Lower leg skin (tissue), 4 donors: Measurements from ENCODE around the gene SERPINH1. TPM values are rescaled to one million over a fixed set of nuclear protein-coding genes. Genes with fewer than 3 reads are reported as not detected.

Experiments used
- DNase-seq, 2 donors: peaks; one replicate each; pipeline ENCODE4 v3.0.0-alpha.2; 2019; ENCODE audit warnings: low spot score in 2 of 2
- H3K4me3 ChIP-seq: fragments of 200-600 bp; sonication (generic); 2 replicates; pipeline ENCODE4 v1.5.1; 2017; ENCODE audit warnings: mild to moderate bottlenecking, low read depth; ENCODE audit not compliant: poor library complexity, severe bottlenecking
- POLR2A ChIP-seq, 2 donors: fragments of 450-650 bp; IDR thresholded peaks; one replicate each; pipeline ENCODE4 v1.6.1; 2016 to 2017; ENCODE audit warnings: antibody characterized with exemption in 2 of 2, mild to moderate bottlenecking in 1 of 2, moderate library complexity in 1 of 2
- WGBS, 2 donors: methylation state at CpG; one replicate each; pipeline ENCODE4 v1.1.5; 2018; 5-methylcytosine and 5-hydroxymethylcytosine counted together
- intact Hi-C: fragments of 100-400 bp; cut with DNase I; formaldehyde crosslinking; loops from one replicate; pipeline ENCODE4 v1.15.0; 2023; ENCODE audit warnings: low total_unique reads
- total RNA-seq, 4 donors: library from RNA; depleted of rRNA; stranded (reverse); fragments of >200 nt; gene quantifications; one replicate each; pipeline ENCODE4 v1.1.0, GENCODE V29; 2016
- TF ChIP-seq, protein P1 (sequence below), 3 donors: fragments of 450-650 bp; IDR thresholded peaks; one replicate each; pipeline ENCODE4 v1.5.1; 2016; ENCODE audit warnings: antibody characterized with exemption in 3 of 3, mild to moderate bottlenecking in 3 of 3, moderate library complexity in 2 of 3

Gene SERPINH1
- total RNA-seq, 4 donors from 2014 or later: 73.3 to 116 (median 94.3) TPM

DNA sequence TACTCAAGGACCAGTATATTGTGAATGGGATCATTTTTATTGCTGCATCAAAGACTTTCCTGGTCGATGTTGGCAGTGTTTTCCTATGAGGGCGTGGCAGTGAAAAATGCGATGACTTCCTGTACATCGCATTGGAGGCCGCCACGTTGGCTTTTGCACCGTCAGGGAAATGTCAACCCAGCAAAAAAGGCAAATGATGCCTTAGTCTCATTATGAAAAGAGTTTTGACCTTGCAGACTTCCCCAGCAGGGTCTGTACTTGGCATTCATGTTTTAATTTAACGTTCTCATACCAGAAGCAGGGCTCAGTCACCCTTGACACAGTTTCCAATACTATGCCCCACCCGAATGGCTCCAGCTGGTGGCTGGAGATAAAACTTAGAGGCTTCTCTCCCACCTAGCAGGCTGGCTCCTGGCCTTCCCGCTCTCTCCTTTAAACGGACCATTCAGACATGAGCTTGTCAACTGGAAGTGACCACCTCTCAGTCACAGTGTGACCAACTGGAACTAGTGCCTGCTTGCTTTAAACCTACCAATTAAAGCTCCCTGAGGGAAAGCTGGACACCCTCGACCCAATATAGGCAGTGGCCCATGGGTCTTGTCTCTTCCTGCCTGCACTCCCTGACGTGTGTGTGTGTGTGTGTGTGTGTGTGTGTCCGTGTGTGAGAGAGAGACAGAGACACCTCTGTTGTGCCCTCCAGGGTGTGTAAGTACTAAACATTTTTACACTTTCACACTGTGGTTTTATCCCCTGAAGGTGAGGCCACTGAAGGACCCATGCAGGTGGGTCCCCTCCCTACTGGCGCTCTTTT lies 27.6 kb upstream of the SERPINH1 start:
- intact Hi-C loops: loop anchor here (5.0 kb wide), 1 partner anchor 147 kb away; no protein-coding TSS in a partner anchor
- H3K4me3 ChIP-seq: no peak overlapping the region
- DNase-seq: no peak
- WGBS, 2 donors: 42% methylated on average over 15 of the region's 15 CpGs
- TF ChIP-seq, protein P1, sequence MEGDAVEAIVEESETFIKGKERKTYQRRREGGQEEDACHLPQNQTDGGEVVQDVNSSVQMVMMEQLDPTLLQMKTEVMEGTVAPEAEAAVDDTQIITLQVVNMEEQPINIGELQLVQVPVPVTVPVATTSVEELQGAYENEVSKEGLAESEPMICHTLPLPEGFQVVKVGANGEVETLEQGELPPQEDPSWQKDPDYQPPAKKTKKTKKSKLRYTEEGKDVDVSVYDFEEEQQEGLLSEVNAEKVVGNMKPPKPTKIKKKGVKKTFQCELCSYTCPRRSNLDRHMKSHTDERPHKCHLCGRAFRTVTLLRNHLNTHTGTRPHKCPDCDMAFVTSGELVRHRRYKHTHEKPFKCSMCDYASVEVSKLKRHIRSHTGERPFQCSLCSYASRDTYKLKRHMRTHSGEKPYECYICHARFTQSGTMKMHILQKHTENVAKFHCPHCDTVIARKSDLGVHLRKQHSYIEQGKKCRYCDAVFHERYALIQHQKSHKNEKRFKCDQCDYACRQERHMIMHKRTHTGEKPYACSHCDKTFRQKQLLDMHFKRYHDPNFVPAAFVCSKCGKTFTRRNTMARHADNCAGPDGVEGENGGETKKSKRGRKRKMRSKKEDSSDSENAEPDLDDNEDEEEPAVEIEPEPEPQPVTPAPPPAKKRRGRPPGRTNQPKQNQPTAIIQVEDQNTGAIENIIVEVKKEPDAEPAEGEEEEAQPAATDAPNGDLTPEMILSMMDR (IDR thresholded peaks at IDR 0.05): no peak
- TF ChIP-seq POLR2A (IDR thresholded peaks at IDR 0.05): no peak

DNA sequence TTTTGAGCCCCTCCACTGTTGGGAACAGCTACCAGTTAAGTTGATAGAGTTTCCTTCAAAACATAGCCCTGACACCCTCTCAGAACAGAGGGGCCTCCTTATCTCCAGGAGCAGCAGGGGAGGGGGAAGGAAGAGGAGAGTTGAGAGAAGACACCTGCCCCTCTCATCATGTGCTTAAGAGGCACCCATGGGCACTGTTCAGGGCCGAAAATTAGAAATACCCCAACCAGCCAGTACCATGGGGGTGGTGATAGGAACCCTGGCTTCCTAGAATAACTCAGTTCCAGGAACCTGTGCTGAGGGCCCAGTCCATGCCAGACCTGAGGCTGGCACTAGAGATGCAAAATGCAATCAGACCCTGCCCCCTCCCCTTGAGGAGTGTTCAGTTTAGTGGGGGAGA lies 27.0 kb upstream of the SERPINH1 start:
- 76 to 85% methylated on average over 1 of the region's 1 CpG for WGBS, 2 donors
- no peak for TF ChIP-seq POLR2A (IDR thresholded peaks at IDR 0.05)
- TF ChIP-seq, protein P1 (IDR thresholded peaks at IDR 0.05): no peak
- no peak overlapping the region for H3K4me3 ChIP-seq
- no peak for DNase-seq
- intact Hi-C loops: no loop called here

DNA sequence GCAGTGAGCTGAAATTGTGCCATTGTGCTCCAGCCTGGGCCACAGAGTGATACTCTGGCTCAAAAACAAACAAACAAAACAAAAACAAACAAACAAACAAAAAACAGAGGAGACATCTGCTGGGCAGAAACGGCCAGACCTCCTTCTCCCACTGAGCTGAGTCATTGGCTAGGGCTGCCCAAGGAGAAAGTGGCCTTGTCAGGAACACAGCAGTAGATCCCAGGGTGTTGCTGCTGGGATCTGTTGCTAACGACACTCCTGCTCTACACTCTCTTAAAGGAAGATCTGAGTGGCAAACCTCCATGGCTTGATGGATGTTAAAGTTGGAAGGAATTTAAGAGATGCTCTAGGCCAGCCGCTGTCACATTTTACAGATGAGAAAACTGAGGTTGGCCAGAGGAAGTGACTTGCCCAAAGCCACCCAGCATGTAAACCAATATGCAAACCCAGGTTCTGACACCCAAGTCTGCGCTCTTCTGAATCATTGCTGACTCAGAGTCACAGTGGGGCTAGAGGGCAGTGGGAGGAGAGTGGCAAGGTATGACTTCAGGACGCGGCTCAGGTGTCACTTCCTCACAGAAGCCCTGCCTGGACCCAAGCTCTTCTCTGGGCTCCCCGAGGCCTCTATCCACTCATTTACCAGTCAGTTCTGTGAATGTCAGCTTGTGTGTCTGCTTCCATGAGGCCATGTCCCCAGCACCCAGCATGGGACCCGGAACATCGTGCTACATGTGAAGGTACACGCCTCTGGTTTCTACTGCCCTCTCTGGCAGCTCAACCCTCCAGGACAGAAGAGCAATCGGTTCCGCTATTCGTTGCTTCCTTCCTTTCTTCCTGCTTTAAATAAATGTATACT lies 25.0 kb upstream of the SERPINH1 start:
- 78 to 80% methylated on average over 13 of the region's 13 CpGs for WGBS, 2 donors
- no peak overlapping the region for H3K4me3 ChIP-seq
- TF ChIP-seq POLR2A (IDR thresholded peaks at IDR 0.05): no peak
- TF ChIP-seq, protein P1 (IDR thresholded peaks at IDR 0.05): no peak
- intact Hi-C loops: no loop called here
- no peak for DNase-seq

DNA sequence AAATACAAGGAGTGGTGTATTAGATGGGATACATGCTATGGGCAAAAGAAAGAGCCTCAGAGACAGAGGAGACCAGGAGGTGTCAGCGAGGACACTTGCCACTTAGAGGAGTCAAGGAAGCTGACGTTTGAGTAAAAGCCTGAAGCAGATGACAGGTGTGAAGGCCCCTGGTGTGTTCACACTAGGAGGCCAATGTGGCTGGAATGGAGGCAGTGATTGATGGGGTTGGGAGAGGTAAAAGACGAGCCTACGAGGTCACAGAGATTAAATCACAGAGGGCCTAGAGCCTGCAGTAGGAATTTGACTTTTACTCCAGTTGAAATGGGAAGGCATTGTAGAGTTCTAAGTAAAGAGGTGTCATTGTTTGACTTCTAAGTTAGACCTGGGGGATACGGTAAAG lies 24.3 kb upstream of the SERPINH1 start:
- TF ChIP-seq POLR2A (IDR thresholded peaks at IDR 0.05): no peak
- TF ChIP-seq, protein P1 (IDR thresholded peaks at IDR 0.05): no peak
- WGBS, 2 donors: 88 to 90% methylated on average over 5 of the region's 5 CpGs
- DNase-seq: no peak
- intact Hi-C loops: no loop called here
- no peak overlapping the region for H3K4me3 ChIP-seq

DNA sequence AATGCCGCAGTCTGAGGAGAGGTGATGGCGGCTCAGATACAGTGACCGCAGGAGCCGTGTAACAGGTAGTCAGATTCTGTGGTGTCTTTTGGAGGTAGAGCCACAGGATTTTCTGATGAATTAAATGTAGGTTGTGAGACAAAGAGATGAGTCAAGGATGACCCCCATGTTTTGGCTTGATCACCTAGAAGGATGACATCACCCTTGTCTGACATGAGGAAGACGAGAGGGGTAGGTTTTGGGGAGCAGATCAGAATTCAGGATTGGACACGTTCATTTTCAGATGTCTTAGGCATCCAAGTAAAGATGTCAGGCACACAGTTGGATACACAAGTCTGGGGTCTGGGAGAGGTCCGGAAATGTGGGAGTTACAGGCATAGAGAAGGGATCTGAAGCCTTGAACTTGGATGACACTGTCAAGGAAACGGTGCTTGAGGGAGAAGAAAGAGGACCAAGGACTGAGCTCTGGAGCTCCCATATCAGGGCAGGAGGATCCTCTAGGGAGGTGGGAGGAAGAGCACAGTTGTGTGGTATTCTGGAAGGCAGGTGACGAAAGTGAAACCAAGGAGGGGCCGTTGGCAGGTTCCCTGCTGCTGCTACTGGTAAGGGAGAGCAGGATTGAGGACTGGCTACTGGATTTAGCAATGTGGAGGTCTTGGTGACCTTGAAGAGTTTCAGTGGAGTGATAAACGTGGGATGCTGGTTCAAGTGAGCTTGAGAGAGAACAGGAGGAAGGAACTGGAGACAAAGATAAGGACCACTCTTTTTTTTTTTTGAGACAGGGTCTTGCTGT lies 23.7 kb upstream of the SERPINH1 start:
- no peak overlapping the region for H3K4me3 ChIP-seq
- WGBS, 2 donors: 83 to 87% methylated on average over 11 of the region's 11 CpGs
- intact Hi-C loops: no loop called here
- DNase-seq: no peak
- TF ChIP-seq POLR2A (IDR thresholded peaks at IDR 0.05): no peak
- TF ChIP-seq, protein P1 (IDR thresholded peaks at IDR 0.05): no peak
